ENCODE data around the gene KLHL10. TPM values are rescaled to one million over a fixed set of nuclear protein-coding genes. Genes with fewer than 3 reads are reported as not detected.

The KLHL10 gene
- total RNA-seq, 1 donor from 2014 or later, result 0.50 TPM

- ATAC-seq (no peak), DNase-seq (no peak)
- intact Hi-C loops (cut with DNase I), result loop anchor here (10.0 kb wide), 1 partner anchor 62 kb away; the partner anchor contains the start of gene HAP1
- Histone ChIP-seq H3K27ac (no peak overlapping the region), H3K9me3 (no peaks in the 10 kb centered on the region), H3K27me3 (ENCODE audit: low read depth) (no peaks in the 10 kb centered on the region), H3K36me3 (no peaks in the 10 kb centered on the region), H3K4me1 (peaks cover 31% of the 10 kb centered on the region), H3K4me3 (no peak overlapping the region)
- TF ChIP-seq, protein P1, sequence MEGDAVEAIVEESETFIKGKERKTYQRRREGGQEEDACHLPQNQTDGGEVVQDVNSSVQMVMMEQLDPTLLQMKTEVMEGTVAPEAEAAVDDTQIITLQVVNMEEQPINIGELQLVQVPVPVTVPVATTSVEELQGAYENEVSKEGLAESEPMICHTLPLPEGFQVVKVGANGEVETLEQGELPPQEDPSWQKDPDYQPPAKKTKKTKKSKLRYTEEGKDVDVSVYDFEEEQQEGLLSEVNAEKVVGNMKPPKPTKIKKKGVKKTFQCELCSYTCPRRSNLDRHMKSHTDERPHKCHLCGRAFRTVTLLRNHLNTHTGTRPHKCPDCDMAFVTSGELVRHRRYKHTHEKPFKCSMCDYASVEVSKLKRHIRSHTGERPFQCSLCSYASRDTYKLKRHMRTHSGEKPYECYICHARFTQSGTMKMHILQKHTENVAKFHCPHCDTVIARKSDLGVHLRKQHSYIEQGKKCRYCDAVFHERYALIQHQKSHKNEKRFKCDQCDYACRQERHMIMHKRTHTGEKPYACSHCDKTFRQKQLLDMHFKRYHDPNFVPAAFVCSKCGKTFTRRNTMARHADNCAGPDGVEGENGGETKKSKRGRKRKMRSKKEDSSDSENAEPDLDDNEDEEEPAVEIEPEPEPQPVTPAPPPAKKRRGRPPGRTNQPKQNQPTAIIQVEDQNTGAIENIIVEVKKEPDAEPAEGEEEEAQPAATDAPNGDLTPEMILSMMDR (IDR thresholded peaks at IDR 0.05), result no peak
Observed at GRCh38 chr17:41796121-41796895, 41.3 kb upstream of the KLHL10 start.

DNA sequence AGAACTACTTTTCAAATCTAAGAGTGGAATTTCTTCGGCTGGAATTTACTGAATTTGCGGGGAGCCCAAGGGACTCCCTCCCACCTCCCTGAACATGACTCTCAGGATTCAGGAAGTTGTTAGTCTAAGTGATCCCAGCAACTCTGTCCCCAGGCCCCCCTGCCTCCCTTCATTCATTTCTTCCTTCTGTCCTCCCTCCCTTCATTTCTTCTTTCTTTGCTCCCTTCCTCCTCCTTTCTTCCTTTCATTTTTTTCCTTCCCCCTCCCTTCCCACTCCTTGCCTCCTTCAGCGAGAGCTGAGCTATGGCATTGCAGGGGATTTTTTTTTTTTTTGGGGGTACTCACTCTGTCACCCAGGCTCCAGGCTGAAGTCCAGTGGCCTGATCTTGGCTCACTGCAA, 40.2 kb upstream of the KLHL10 start:
- H3K4me3 ChIP-seq, result no peak overlapping the region
- peaks cover 26% of the 10 kb centered on the region for H3K4me1 ChIP-seq
- no peaks in the 10 kb centered on the region for H3K27me3 ChIP-seq (ENCODE audit: low read depth)
- TF ChIP-seq, protein P1 (IDR thresholded peaks at IDR 0.05), result no peak
- H3K9me3 ChIP-seq, result no peaks in the 10 kb centered on the region
- intact Hi-C loops (cut with DNase I), result loop anchor here (10.0 kb wide), 1 partner anchor 63 kb away; the partner anchor contains the start of gene HAP1
- no peak for DNase-seq
- ATAC-seq, result no peak
- H3K27ac ChIP-seq, result no peak overlapping the region
- no peaks in the 10 kb centered on the region for H3K36me3 ChIP-seq

- Histone ChIP-seq H3K4me3 (no peak overlapping the region), H3K36me3 (no peaks in the 10 kb centered on the region), H3K4me1 (peaks cover 10% of the 10 kb centered on the region), H3K27ac (no peak overlapping the region), H3K27me3 (ENCODE audit: low read depth) (no peaks in the 10 kb centered on the region), H3K9me3 (no peaks in the 10 kb centered on the region)
- TF ChIP-seq, protein P1 (IDR thresholded peaks at IDR 0.05), result no peak
- ATAC-seq (no peak), DNase-seq (no peak)
- intact Hi-C loops (cut with DNase I), result loop anchor here (10.0 kb wide), 1 partner anchor 65 kb away; the partner anchor contains the start of gene HAP1
Observed at GRCh38 chr17:41799366-41799765, 38.3 kb upstream of the KLHL10 start.

DNA sequence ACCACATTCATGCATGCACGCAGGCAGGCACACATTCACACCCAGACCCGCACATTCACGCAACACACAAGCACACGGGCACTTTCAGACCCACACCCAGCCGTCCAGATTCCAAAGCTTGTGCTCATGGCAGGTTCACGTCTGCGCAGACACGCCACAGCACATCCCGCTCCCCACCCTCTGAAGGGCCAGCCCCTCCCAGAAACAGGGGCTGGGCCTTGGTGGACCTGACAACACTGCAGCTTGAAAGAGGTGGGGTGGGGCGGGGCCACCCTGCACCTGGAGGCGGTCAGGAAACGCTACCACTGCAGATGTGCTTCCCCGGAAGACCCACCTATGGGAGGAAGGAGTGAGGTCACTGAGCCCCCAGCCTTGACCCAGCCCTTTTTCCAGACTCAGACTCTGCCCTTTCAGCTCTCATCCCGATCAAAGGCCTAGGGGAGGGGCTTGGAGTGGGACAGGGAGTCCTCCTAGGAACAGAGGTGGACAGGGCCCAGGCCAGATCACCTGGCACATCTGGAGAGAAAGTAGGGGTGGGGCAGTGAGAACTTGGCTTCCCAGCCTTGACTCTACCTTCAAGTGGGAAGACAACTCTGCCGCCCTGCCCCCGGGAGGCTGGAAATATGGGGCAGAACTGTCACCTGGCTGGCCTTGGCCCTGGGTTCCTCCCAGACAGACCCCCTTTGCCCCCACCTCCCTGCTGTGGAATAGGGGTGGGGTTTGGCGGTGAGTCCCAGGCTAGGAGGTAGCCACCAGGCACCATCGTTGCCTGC, 36.8 kb upstream of the KLHL10 start:
- TF ChIP-seq, protein P1 (IDR thresholded peaks at IDR 0.05), result no peak
- peak; percentile 88 to 93 for ATAC-seq
- intact Hi-C loops (cut with DNase I), result no loop called here
- Histone ChIP-seq H3K4me3 (no peak overlapping the region), H3K27ac (peak overlapping the region; percentile 31), H3K9me3 (no peaks in the 10 kb centered on the region), H3K4me1 (peaks cover 10% of the 10 kb centered on the region), H3K27me3 (ENCODE audit: low read depth) (no peaks in the 10 kb centered on the region), H3K36me3 (no peaks in the 10 kb centered on the region)
- DNase-seq, result peak; percentile 79

DNA sequence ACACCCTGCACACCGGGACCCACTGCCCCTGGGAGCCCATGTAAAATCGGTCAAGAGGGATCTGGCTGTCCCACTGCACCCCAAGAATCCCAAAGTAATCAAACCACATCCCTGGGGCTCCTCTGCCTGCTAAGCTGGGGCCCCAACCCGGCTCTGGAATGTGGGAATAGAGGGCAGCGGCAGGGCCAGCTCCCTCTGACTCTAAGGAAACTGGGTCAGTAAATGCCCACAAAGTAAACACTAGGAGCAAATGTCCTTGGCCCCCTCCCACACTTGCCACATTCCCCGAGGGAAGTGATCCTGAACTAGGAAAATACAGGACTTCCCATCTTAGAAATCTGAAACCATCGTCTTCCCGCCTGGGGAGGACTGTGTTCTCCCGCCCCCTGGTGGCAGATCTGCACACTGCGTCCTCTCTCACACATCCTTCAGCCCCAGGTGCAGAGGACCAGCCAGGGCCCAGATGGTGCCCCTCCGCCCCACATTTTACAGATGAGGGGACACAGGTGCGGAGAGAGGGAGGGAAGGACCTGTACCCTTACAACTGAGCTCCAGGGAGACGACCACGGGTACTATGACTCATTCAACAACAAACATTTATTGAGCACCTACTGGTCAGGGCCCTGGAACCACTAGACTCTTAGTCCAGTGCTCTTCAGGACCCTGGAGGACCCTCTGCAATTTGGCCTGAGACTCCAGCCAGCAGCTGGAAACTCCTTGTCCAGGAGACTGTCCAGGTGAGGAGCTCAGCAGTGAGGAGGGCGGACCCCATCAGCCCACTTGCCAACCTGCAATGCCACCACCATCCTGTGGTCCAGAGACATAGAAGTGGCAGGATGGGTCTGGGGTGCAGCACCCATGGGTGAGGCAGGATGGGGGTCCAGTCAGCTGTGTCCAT, 36.0 kb upstream of the KLHL10 start:
- no peak overlapping the region for H3K4me3 ChIP-seq
- intact Hi-C loops (cut with DNase I), result no loop called here

More for the DNA sequence above, 36.0 kb upstream of the KLHL10 start:
- H3K4me1 ChIP-seq, result peaks cover 10% of the 10 kb centered on the region
- DNase-seq (peak; percentile 87), ATAC-seq (peak; percentile 87 to 90)
- H3K9me3 ChIP-seq, result no peaks in the 10 kb centered on the region
- H3K36me3 ChIP-seq, result no peaks in the 10 kb centered on the region
- TF ChIP-seq, protein P1 (IDR thresholded peaks at IDR 0.05), result peak; percentile 96
- peak overlapping the region; percentile 31 for H3K27ac ChIP-seq
- H3K27me3 ChIP-seq (ENCODE audit: low read depth), result no peaks in the 10 kb centered on the region
